Mucosa of stomach (tissue), 1 donor: ENCODE measurements around the gene ATP6V1G2.
"Not testable (repeated sequence)": the region's sequence is repeated elsewhere in the genome, so short reads cannot be mapped to it uniquely, and the experiment has no call there.

Experiments
- H3K27me3 ChIP-seq: one replicate; pipeline ENCODE4 v1.7.0; 2013; ENCODE audit warnings: mild to moderate bottlenecking, low read length; ENCODE audit not compliant: control insufficient read depth, insufficient read depth
- H3K36me3 ChIP-seq: one replicate; pipeline ENCODE4 v1.7.0; 2013; ENCODE audit warnings: low read length; ENCODE audit not compliant: control insufficient read depth, insufficient read depth
- H3K4me1 ChIP-seq: one replicate; pipeline ENCODE4 v1.7.0; 2013; ENCODE audit warnings: mild to moderate bottlenecking, low read length; ENCODE audit not compliant: control insufficient read depth, insufficient read depth
- H3K4me3 ChIP-seq: one replicate; pipeline ENCODE4 v1.7.0; 2013; ENCODE audit warnings: low read length
- H3K9ac ChIP-seq: one replicate; pipeline ENCODE4 v1.7.0; 2013; ENCODE audit warnings: mild to moderate bottlenecking, low read length, moderate library complexity
- H3K9me3 ChIP-seq: one replicate; pipeline ENCODE4 v1.7.0; 2013; ENCODE audit warnings: mild to moderate bottlenecking, low read length, moderate library complexity; ENCODE audit not compliant: control insufficient read depth
- donor health status: Pancreatic carcinoma.

Gene ATP6V1G2

DNA sequence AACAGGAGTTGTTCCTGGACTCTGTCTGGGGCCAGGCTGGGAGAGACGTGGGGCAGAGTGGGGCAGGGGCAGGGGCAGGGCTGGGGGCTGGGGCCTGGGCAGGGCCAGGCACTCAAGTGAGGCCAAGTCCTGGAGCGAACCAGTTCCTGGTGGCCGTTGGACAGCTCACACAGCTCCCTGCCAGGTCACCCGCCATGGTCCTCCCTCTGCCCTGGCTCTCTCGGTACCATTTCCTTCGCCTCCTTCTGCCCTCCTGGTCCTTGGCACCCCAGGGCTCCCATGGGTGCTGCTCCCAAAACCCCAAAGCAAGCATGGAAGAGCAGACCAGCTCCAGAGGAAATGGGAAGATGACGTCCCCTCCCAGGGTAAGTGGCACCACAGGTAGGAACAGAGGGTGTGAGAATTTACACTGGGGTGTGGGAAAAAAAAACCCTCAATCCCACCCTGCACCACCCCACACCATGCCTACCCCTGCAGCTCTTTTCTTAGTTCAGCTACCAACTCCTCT is 17.5 kb downstream of the ATP6V1G2 start, which contains the start of gene MCCD1:
Gene MCCD1, plus strand, starts transcription at position 142 of the 508 bp plus-strand sequence. Its CDS starts 53 bp downstream, at position 195.
- Histone ChIP-seq H3K9me3 (no peaks in the 10 kb centered on the region), H3K9ac (no peak within 1 kb of the TSS), H3K27me3 (no peaks in the 10 kb centered on the region), H3K36me3 (peaks cover 16% of the 10 kb centered on the region), H3K4me1 (peaks cover 8% of the 10 kb centered on the region), H3K4me3 (no peak within 1 kb of the TSS)

DNA sequence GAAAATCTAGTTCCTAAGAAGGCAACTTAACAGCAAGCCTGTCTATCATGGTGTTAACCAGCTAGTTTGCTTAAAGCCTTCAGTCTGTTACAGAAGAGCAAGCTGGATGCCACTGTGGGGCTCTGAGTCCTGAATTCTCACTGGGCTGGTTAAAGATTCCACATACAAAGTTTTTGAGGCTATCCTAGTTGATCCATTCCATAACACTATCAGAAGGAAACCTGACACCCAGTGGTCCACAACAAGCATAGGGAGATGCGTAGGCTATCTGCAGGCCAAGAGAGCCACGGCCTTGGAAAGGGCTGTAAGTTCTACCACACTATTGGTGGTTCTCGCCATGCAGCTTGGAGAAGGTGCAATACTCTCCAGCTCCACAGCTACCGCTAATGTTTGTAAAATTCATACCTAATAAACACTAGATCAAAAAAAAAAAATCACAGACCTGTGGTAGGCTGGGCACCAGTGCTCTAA is 18.1 kb downstream of the ATP6V1G2 start:
- Histone ChIP-seq H3K9ac (no peak overlapping the region), H3K4me3 (no peak overlapping the region), H3K27me3 (no peaks in the 10 kb centered on the region), H3K36me3 (peaks cover 16% of the 10 kb centered on the region), H3K9me3 (no peaks in the 10 kb centered on the region), H3K4me1 (peaks cover 8% of the 10 kb centered on the region)

DNA sequence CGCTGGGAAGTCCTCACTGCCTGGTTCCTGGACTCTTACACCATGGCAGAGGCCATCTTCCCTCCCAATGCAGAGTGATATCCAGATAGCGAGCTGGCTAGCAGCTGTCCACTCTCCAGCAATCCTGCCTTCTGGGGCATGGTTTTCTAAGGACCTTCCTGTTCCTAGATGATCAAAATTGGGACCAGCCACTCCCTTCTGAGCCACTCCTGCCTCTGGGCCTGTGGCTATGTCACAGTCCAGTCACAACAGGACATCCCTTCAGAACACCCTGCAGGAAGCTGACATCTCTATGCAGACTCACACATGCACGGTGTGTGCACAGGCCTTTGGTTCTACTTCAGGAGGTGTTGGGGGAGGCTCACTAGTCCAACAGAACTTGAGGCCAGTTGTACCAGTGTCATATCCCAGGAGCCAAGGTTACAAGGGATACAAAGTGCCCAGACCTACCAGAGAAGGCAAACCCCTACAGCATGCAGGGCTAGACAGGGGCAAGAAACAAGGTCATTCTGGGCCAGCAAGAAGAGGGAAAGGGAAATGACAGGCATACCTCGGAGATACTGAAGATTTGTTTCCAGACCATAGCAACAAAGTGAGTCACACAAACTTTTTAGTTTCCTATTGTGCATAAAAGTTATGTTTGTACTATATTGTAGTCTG is 20.3 kb downstream of the ATP6V1G2 start:
- H3K27me3 ChIP-seq, result no peaks in the 10 kb centered on the region

DNA sequence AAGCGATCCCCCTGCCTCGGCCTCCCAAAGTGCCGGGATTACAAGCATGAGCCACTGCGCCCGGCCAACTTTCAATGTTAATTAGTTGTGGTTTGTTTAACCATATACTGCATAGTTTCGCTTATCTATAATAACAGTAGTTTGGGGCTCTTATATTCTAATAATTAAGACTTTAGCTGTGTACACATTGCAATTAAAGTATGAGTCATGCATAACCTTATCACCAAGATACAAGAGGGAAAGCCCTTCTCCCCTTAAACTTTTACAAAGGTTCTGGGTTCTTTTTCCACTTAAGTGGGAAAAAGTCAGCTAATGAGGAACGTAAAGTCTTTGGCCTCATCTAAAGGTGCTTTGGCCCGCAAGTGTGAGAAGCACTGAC is 20.9 kb downstream of the ATP6V1G2 start:
- no peaks in the 10 kb centered on the region for H3K27me3 ChIP-seq
- H3K4me3 ChIP-seq, result no peak overlapping the region
- no peak overlapping the region for H3K9ac ChIP-seq
- H3K36me3 ChIP-seq, result peaks cover 3% of the 10 kb centered on the region
- no peaks in the 10 kb centered on the region for H3K9me3 ChIP-seq
- peaks cover 8% of the 10 kb centered on the region for H3K4me1 ChIP-seq

More for the DNA sequence above, 20.3 kb downstream of the ATP6V1G2 start:
- Histone ChIP-seq H3K4me1 (peaks cover 8% of the 10 kb centered on the region), H3K9me3 (no peaks in the 10 kb centered on the region), H3K4me3 (no peak overlapping the region), H3K9ac (no peak overlapping the region), H3K36me3 (peaks cover 8% of the 10 kb centered on the region)

DNA sequence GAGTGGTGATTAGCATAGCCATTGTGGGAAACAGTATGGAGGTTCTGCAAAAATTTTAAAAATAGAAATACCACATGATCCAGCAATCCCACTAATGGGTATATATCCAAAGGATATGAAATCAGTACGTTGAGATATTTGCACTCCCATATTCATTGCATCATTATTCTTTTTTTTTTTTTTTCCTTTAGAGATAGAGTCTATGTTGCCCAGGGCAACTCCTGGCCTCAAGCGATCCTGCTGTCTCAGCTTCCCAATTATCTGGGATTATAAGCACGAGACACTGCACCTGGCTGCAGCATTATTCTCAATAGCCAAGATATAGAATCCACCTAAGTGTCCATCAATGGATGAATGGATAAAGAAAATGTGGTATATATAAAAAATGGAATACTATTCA is 24.6 kb downstream of the ATP6V1G2 start:
- peaks cover 8% of the 10 kb centered on the region for H3K4me1 ChIP-seq
- no peaks in the 10 kb centered on the region for H3K36me3 ChIP-seq
- no peak overlapping the region for H3K4me3 ChIP-seq
- no peaks in the 10 kb centered on the region for H3K27me3 ChIP-seq
- no peaks in the 10 kb centered on the region for H3K9me3 ChIP-seq
- no peak overlapping the region for H3K9ac ChIP-seq

DNA sequence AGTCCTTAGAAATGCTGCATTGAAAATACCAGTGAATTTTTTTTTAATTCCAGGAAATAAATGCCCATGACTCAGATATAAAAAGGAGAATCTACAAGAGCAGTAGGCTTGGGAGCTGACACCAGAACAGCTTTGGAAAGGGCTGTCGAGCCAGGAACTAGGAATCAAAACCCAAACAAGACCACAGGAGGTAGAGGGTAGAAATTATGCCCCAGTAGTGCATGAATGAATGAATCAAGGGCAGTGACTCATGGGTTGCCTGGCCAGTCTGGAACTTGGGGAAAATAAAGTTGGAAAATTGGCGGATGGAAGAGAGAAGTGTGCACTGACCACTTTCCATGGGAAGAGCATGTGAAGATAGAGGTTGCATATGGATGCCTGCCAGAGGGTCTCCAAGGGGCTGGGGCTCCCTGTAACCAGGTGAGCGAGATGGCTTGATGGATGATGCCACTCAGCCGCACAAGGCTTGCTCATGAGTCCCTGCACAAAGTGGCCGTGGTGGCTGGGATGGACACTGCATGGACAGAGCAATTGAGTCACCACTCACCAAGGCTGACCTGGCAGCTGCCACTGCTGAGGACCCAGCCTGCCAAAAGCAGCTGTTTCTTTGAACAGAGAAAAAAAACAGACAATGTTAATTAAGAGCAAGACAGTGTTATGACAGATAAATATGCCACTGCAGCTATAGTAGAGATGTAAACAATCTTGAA is 32.8 kb downstream of the ATP6V1G2 start:
- H3K4me3 ChIP-seq, result no peak overlapping the region
- no peaks in the 10 kb centered on the region for H3K4me1 ChIP-seq
- no peak overlapping the region for H3K9ac ChIP-seq
- H3K36me3 ChIP-seq, result no peaks in the 10 kb centered on the region
- H3K27me3 ChIP-seq, result no peaks in the 10 kb centered on the region
- no peaks in the 10 kb centered on the region for H3K9me3 ChIP-seq

DNA sequence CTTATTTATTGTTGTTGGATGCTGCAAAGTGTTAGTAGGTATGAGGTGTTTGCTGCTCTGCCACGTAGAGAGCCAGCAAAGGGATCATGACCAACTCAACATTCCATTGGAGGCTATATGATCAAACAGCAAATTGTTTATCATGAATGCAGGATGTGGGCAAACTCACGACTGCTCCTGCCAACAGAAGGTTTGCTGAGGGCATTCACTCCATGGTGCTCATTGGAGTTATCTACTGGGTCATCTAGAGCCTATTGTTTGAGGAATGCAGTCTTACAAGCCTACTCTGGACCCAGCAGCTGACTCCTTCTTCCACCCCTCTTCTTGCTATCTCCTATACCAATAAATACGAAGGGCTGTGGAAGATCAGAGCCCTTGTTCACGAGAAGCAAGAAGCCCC is 36.4 kb downstream of the ATP6V1G2 start:
- Histone ChIP-seq H3K9me3 (no peaks in the 10 kb centered on the region), H3K36me3 (no peaks in the 10 kb centered on the region), H3K4me3 (no peak overlapping the region), H3K9ac (no peak overlapping the region), H3K4me1 (no peaks in the 10 kb centered on the region), H3K27me3 (no peaks in the 10 kb centered on the region)

DNA sequence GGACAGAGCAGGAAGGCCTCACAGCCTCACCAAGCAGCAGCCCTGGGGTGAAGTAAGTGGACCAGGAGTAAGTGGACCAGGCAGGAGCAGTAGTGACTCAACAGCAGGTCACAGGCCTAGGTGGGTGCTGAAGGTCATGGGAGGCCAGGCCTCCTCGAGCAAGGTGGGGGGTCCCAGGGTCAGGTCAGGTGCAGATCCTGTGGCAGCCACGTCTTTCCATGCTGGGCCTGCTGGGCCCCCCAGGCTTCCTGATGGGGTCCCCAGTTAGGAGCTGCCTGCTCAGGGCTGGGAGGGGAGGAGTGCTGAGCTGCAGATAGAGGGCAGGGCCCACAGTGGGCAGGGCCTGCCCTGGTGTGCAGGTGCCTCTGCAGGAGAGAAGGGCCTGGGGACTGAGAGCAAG is 37.4 kb downstream of the ATP6V1G2 start:
- not testable (repeated sequence) for H3K36me3 ChIP-seq, H3K9ac ChIP-seq, H3K4me3 ChIP-seq, H3K9me3 ChIP-seq, H3K4me1 ChIP-seq, H3K27me3 ChIP-seq

DNA sequence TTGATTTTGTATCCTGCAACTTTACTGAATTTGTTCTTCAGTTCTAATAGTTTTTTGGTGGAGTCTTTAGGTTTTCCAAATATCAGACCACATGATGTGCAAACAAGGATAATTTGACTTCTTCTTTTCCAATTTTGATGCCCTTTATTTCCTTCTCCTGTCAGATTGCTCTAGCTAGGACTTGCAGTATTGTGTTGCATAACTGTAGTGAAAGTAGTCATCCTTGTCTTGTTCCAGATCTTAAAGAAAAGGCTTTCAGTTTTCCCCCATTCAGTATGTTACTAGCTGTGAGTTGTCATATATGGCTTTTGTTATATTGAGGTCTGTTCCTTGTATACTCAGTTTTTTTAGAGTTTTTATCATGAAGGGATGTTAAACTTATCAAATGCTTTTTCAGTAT is 43.8 kb downstream of the ATP6V1G2 start:
- H3K9ac ChIP-seq, result no peak overlapping the region
- H3K9me3 ChIP-seq, result no peaks in the 10 kb centered on the region
- no peaks in the 10 kb centered on the region for H3K4me1 ChIP-seq
- H3K27me3 ChIP-seq, result peaks cover 18% of the 10 kb centered on the region
- no peaks in the 10 kb centered on the region for H3K36me3 ChIP-seq
- no peak overlapping the region for H3K4me3 ChIP-seq

DNA sequence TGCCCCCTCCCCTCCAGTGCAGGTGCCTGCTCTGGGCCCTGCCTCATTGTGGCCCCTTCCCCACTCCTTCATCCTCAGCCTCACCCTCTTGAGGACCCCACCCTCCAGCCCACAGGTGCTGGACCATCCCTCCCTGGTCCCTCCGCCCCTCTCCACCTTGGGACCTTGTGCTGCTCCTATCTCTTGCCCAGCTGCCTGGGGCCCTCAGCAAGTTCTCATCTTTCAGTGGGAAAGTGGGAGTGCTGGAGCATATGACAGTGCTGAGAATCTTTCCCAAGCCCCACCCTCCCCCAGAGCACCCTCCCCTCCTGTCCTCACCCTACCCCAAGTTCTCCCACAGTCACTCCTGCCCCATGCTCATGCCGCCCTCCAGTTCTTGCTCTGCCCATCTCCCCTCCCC is 46.8 kb downstream of the ATP6V1G2 start:
- H3K9ac ChIP-seq, H3K4me3 ChIP-seq, H3K9me3 ChIP-seq, H3K4me1 ChIP-seq, H3K36me3 ChIP-seq: not testable (repeated sequence)
- peaks cover 34% of the 10 kb centered on the region for H3K27me3 ChIP-seq

DNA sequence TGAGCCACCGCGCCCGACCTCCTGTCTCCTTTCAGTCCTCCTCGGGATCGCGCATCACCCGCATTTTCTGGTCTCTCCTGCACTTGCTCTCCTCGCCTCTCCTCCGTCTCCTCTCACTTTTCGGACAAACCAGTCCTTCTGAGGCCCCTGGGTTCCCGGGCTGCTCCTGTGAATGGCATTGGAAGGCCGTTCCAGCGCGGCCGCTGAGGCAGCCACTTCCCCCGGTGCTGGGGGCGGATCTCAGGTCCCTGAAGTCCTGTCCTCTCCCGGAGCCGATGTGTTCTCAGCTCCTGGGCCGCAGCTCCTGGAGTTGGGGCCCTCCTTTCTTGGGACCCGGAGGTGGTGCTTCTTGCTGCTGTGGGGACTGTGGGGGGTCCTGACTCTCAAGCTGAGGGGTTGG is 47.7 kb downstream of the ATP6V1G2 start:
- no peak overlapping the region for H3K9ac ChIP-seq
- no peaks in the 10 kb centered on the region for H3K36me3 ChIP-seq
- H3K4me1 ChIP-seq, result peaks cover 4% of the 10 kb centered on the region
- H3K4me3 ChIP-seq, result no peak overlapping the region
- H3K9me3 ChIP-seq, result no peaks in the 10 kb centered on the region
- H3K27me3 ChIP-seq, result peaks cover 41% of the 10 kb centered on the region
